A673 (cell line): ENCODE measurements around the gene POLN. TPM values are rescaled to one million over a fixed set of nuclear protein-coding genes. Genes with fewer than 3 reads are reported as not detected.

Experiments used
- BruUV-seq: library from RNA; stranded (reverse); fragments of 400-500 nt; replicated peaks from 2 replicates; lab custom pipeline; 2021; lab: Mats Ljungman, UMichigan
- CTCF ChIA-PET: fragments of 300-600 bp; sonication (Branson Sonifier 250); formaldehyde crosslinking; loops from one replicate; lab custom pipeline; 2022; ENCODE audit warnings: antibody characterized with exemption; lab: Charles Lee
- POLR2A ChIA-PET: fragments of 300-600 bp; sonication (Branson Sonifier 250); formaldehyde crosslinking; loops from one replicate; lab custom pipeline; 2022; ENCODE audit warnings: antibody characterized with exemption; ENCODE audit not compliant: low non-redundant PET; lab: Charles Lee
- DNase-seq: peaks from one replicate; pipeline ENCODE4 v3.0.0-alpha.2; 2015; ENCODE audit warnings: low spot score
- H3K27ac ChIP-seq: fragments of 200-600 bp; sonication (generic); 2 replicates; pipeline ENCODE4 v1.5.1; 2016; ENCODE audit warnings: mixed run types, low read depth, mild to moderate bottlenecking, mixed read lengths, antibody characterized with exemption, low read length; ENCODE audit not compliant: poor library complexity, severe bottlenecking
- H3K27me3 ChIP-seq: fragments of 200-600 bp; sonication (generic); replicated peaks from 2 replicates; pipeline ENCODE4 v1.6.1; 2017; ENCODE audit warnings: mixed run types, low read depth, mild to moderate bottlenecking, mixed read lengths, antibody characterized with exemption, low read length; ENCODE audit not compliant: insufficient read depth, poor library complexity
- H3K36me3 ChIP-seq: fragments of 200-600 bp; sonication (generic); 2 replicates; pipeline ENCODE4 v1.6.1; 2016; ENCODE audit warnings: mixed run types, mild to moderate bottlenecking, mixed read lengths, antibody characterized with exemption, low read length; ENCODE audit not compliant: insufficient read depth, poor library complexity, severe bottlenecking
- H3K4me1 ChIP-seq: fragments of 200-600 bp; sonication (generic); 2 replicates; pipeline ENCODE4 v1.6.1; 2017; ENCODE audit warnings: mixed run types, mild to moderate bottlenecking, mixed read lengths, antibody characterized with exemption, low read length; ENCODE audit not compliant: insufficient read depth, poor library complexity, severe bottlenecking
- H3K4me3 ChIP-seq: fragments of 200-600 bp; sonication (generic); 2 replicates; pipeline ENCODE4 v1.5.1; 2016; ENCODE audit warnings: low read depth, mixed run types, mild to moderate bottlenecking, mixed read lengths, low read length; ENCODE audit not compliant: poor library complexity, severe bottlenecking
- H3K9me3 ChIP-seq: fragments of 200-600 bp; sonication (generic); 2 replicates; pipeline ENCODE4 v1.6.1; 2016; ENCODE audit warnings: mixed run types, low read depth, mild to moderate bottlenecking, mixed read lengths, antibody characterized with exemption, low read length; ENCODE audit not compliant: poor library complexity, severe bottlenecking
- EZH2 ChIP-seq: fragments of 200-600 bp; sonication (generic); IDR thresholded peaks from 2 replicates; pipeline ENCODE4 v1.6.1; 2017; ENCODE audit warnings: borderline replicate concordance, low read depth, mild to moderate bottlenecking, mixed read lengths, antibody characterized with exemption, low read length; ENCODE audit not compliant: poor library complexity, severe bottlenecking
- intact Hi-C: fragments of 100-400 bp; cut with micrococcal nuclease; formaldehyde crosslinking; loops from one replicate; pipeline ENCODE4 v1.10.0; 2022; ENCODE audit not compliant: unreplicated experiment
- total RNA-seq: library from RNA; stranded (reverse); gene quantifications from 2 replicates; pipeline ENCODE4 v1.2.3, GENCODE V29; 2021
- TF ChIP-seq, protein P1 (sequence below): fragments of 300-800, 200-600 bp; sonication (generic); conservative IDR thresholded peaks from 2 replicates; pipeline ENCODE4 v1.5.1; 2017; ENCODE audit warnings: low read depth, mild to moderate bottlenecking, antibody characterized with exemption, low read length, moderate library complexity, mixed read lengths

Gene POLN
- total RNA-seq, 1 experiment from 2014 or later: 4.0 TPM

DNA sequence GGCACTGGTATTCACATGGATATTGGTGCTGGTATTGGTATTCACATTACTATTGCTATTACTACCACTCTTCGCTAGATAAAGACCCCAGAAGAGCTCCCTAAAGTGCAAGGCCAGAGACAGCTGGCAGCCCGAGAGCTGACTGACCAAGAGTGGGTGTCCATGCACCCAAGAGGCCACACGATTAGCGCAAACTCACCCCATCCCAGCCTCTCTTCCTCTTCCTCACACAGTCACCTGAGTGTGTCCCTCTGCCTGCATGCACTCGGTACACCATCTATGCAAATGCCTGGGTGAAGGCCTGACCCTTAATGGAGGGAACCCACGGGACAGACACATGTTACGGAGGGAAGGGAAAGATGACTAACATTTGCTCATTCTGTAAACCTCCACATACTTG lies 86.7 kb downstream of the POLN start:
- H3K4me1 ChIP-seq: no peaks in the 10 kb centered on the region
- POLR2A ChIA-PET: no interaction called here
- no peaks in the 10 kb centered on the region for H3K27me3 ChIP-seq
- H3K9me3 ChIP-seq: no peaks in the 10 kb centered on the region
- no peak overlapping the region for H3K27ac ChIP-seq
- H3K4me3 ChIP-seq: no peak overlapping the region
- BruUV-seq: no TSS peak
- no peaks in the 10 kb centered on the region for H3K36me3 ChIP-seq
- TF ChIP-seq EZH2: no peak
- TF ChIP-seq, protein P1, sequence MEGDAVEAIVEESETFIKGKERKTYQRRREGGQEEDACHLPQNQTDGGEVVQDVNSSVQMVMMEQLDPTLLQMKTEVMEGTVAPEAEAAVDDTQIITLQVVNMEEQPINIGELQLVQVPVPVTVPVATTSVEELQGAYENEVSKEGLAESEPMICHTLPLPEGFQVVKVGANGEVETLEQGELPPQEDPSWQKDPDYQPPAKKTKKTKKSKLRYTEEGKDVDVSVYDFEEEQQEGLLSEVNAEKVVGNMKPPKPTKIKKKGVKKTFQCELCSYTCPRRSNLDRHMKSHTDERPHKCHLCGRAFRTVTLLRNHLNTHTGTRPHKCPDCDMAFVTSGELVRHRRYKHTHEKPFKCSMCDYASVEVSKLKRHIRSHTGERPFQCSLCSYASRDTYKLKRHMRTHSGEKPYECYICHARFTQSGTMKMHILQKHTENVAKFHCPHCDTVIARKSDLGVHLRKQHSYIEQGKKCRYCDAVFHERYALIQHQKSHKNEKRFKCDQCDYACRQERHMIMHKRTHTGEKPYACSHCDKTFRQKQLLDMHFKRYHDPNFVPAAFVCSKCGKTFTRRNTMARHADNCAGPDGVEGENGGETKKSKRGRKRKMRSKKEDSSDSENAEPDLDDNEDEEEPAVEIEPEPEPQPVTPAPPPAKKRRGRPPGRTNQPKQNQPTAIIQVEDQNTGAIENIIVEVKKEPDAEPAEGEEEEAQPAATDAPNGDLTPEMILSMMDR: no peak
- CTCF ChIA-PET: no interaction called here
- intact Hi-C loops: no loop called here
- no peak for DNase-seq

DNA sequence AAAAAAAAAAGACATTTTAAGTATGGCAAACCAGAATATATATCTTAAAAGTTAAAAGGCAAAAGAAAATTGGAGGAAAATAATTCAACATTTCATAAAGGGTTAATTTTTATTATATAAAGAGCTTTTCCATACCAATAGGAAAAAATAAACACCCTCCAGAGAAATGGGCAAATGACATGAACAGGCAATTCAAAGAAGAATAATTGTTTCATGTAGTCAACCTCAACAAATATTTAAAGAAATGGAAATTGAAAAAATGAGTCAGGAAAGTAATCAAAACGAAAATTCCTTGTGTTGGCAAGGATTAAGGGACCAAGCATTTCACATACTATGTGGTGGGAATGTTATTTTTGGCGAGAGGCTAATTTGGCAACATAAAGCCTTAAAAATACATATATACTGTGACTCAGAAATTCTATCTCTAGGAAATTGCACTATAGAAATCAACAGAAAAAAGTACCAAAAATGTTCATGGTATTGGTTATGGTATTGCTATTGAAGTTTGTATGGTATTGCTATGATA lies 87.6 kb downstream of the POLN start:
- CTCF ChIA-PET: no interaction called here
- no peak overlapping the region for H3K4me3 ChIP-seq
- H3K27me3 ChIP-seq: no peaks in the 10 kb centered on the region
- intact Hi-C loops: no loop called here
- no peaks in the 10 kb centered on the region for H3K4me1 ChIP-seq
- no peak for DNase-seq
- TF ChIP-seq EZH2: no peak
- TF ChIP-seq, protein P1: no peak
- H3K9me3 ChIP-seq: no peaks in the 10 kb centered on the region
- POLR2A ChIA-PET: no interaction called here
- no TSS peak for BruUV-seq
- no peak overlapping the region for H3K27ac ChIP-seq
- no peaks in the 10 kb centered on the region for H3K36me3 ChIP-seq

DNA sequence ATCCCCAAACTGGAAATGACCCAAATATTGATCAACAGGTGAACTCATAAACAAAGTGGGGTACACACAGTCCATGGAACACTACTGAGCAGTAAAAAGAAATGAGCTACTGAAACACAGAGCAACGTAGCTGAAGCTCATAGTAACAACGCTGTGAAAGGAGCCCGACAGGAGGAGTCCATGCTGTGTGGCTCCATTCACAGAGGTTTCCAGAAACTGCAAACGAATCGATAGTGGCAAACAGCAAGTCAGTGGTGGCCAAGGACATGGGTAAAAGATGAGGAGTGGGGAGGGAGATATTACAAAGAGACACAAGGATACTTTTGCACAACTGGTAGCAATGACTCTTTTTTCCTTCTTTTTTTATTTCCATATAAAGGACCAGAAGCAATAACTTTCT lies 90.4 kb downstream of the POLN start:
- CTCF ChIA-PET: no interaction called here
- DNase-seq: no peak
- no TSS peak for BruUV-seq
- POLR2A ChIA-PET: no interaction called here
- H3K4me3 ChIP-seq: no peak overlapping the region
- no peaks in the 10 kb centered on the region for H3K4me1 ChIP-seq
- intact Hi-C loops: no loop called here
- no peaks in the 10 kb centered on the region for H3K27me3 ChIP-seq
- H3K36me3 ChIP-seq: no peaks in the 10 kb centered on the region
- H3K27ac ChIP-seq: no peak overlapping the region
- no peak for TF ChIP-seq EZH2
- TF ChIP-seq, protein P1: no peak
- H3K9me3 ChIP-seq: no peaks in the 10 kb centered on the region
